Ishikawa (cell line): ENCODE measurements around the gene MIDN.

ENCODE experiments used
- CEBPB ChIP-seq: IDR thresholded peaks from 2 replicates; pipeline ENCODE4 v1.6.1; 2012
- CREB1 ChIP-seq: IDR thresholded peaks from 2 replicates; pipeline ENCODE4 v1.6.1; 2012; ENCODE audit warnings: low read depth
- EGR1 ChIP-seq: IDR thresholded peaks from 2 replicates; pipeline ENCODE4 v1.6.1; 2012
- EP300 ChIP-seq: IDR thresholded peaks from 2 replicates; pipeline ENCODE4 v1.6.1; 2012; ENCODE audit warnings: borderline replicate concordance
- FOXM1 ChIP-seq: IDR thresholded peaks from 2 replicates; pipeline ENCODE4 v1.6.1; 2012; ENCODE audit warnings: low read depth, borderline replicate concordance
- NFIC ChIP-seq: IDR thresholded peaks from 2 replicates; pipeline ENCODE4 v1.6.1; 2012
- RAD21 ChIP-seq: IDR thresholded peaks from 2 replicates; pipeline ENCODE4 v1.6.1; 2012; ENCODE audit warnings: low read depth
- TAF1 ChIP-seq: IDR thresholded peaks from 2 replicates; pipeline ENCODE4 v1.6.1; 2012; ENCODE audit warnings: low read depth, mild to moderate bottlenecking
- TCF12 ChIP-seq: IDR thresholded peaks from 2 replicates; pipeline ENCODE4 v1.6.1; 2012; ENCODE audit warnings: low read depth
- TEAD4 ChIP-seq: IDR thresholded peaks from 2 replicates; pipeline ENCODE4 v1.6.1; 2012
- YY1 ChIP-seq: IDR thresholded peaks from 2 replicates; pipeline ENCODE4 v1.6.1; 2012; ENCODE audit warnings: low read depth
- ZBTB7A ChIP-seq: IDR thresholded peaks from 2 replicates; pipeline ENCODE4 v1.6.1; 2012; ENCODE audit warnings: low read depth
- TF ChIP-seq, protein P1 (sequence below): IDR thresholded peaks from 2 replicates; pipeline ENCODE4 v1.6.1; 2012
- TF ChIP-seq, protein P2 (sequence below): IDR thresholded peaks from 2 replicates; pipeline ENCODE4 v1.6.1; 2012; ENCODE audit warnings: low read depth, mild to moderate bottlenecking
- TF ChIP-seq, protein P3 (sequence below): IDR thresholded peaks from 2 replicates; pipeline ENCODE4 v1.6.1; 2012

MIDN gene

DNA sequence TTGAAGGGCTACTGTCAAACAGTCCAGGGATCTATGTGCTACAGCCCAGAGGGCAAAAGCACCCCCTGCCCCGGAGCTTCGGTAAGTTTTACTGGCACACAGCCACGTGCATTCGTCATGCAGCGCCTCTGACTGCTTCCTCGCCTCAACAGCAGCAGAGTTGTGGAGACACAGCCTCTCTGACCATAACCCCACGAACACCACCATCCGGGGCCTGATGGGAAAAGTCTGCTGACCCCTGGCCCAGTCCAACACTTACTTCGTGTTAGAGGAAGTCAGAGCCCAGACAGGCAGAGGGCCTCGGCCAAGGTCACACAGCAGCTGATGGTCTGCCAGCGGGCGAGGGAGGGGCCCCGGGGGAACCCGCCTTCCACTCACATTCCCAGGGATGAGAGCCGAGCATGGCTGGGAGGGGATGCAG is 15.7 kb upstream of the MIDN start:
- TF ChIP-seq ZBTB7A (no peak), EP300 (no peak), RAD21 (no peak), NFIC (no peak), YY1 (no peak), TEAD4 (no peak), EGR1 (no peak), CREB1 (no peak), FOXM1 (no peak), CEBPB (no peak), TAF1 (no peak), TCF12 (no peak)
- TF ChIP-seq, protein P1, sequence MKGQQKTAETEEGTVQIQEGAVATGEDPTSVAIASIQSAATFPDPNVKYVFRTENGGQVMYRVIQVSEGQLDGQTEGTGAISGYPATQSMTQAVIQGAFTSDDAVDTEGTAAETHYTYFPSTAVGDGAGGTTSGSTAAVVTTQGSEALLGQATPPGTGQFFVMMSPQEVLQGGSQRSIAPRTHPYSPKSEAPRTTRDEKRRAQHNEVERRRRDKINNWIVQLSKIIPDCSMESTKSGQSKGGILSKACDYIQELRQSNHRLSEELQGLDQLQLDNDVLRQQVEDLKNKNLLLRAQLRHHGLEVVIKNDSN: no peak
- TF ChIP-seq, protein P2, sequence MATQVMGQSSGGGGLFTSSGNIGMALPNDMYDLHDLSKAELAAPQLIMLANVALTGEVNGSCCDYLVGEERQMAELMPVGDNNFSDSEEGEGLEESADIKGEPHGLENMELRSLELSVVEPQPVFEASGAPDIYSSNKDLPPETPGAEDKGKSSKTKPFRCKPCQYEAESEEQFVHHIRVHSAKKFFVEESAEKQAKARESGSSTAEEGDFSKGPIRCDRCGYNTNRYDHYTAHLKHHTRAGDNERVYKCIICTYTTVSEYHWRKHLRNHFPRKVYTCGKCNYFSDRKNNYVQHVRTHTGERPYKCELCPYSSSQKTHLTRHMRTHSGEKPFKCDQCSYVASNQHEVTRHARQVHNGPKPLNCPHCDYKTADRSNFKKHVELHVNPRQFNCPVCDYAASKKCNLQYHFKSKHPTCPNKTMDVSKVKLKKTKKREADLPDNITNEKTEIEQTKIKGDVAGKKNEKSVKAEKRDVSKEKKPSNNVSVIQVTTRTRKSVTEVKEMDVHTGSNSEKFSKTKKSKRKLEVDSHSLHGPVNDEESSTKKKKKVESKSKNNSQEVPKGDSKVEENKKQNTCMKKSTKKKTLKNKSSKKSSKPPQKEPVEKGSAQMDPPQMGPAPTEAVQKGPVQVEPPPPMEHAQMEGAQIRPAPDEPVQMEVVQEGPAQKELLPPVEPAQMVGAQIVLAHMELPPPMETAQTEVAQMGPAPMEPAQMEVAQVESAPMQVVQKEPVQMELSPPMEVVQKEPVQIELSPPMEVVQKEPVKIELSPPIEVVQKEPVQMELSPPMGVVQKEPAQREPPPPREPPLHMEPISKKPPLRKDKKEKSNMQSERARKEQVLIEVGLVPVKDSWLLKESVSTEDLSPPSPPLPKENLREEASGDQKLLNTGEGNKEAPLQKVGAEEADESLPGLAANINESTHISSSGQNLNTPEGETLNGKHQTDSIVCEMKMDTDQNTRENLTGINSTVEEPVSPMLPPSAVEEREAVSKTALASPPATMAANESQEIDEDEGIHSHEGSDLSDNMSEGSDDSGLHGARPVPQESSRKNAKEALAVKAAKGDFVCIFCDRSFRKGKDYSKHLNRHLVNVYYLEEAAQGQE: no peak
- TF ChIP-seq, protein P3, sequence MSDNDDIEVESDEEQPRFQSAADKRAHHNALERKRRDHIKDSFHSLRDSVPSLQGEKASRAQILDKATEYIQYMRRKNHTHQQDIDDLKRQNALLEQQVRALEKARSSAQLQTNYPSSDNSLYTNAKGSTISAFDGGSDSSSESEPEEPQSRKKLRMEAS: no peak

DNA sequence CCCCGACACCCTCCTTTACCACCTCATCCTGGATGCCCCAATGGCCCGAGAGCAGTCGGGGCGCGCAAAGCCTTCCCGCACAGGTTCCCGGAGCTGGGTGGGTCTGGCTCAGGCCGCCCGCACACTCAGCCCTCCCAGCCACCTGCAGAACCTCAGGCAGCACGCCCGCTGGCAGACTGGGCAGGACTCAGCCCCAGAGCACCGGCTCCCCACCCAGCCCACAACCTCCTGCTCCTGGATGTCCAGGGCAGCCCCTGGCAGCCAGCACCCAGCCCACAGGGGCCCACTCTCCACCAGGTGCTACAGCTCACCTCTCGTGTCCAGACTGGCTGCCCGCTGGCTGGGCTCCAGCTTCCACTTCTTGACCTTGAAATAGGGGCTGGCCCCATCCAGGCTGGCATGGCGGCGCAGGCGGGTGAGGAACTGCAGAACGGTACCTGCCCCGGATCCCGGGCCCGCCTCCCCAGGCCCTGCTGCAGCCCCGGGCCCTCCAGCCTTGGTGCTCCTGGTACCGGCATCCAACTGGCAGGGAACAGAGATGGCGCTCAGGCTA is 15.2 kb upstream of the MIDN start:
- no peak for TF ChIP-seq EP300

DNA sequence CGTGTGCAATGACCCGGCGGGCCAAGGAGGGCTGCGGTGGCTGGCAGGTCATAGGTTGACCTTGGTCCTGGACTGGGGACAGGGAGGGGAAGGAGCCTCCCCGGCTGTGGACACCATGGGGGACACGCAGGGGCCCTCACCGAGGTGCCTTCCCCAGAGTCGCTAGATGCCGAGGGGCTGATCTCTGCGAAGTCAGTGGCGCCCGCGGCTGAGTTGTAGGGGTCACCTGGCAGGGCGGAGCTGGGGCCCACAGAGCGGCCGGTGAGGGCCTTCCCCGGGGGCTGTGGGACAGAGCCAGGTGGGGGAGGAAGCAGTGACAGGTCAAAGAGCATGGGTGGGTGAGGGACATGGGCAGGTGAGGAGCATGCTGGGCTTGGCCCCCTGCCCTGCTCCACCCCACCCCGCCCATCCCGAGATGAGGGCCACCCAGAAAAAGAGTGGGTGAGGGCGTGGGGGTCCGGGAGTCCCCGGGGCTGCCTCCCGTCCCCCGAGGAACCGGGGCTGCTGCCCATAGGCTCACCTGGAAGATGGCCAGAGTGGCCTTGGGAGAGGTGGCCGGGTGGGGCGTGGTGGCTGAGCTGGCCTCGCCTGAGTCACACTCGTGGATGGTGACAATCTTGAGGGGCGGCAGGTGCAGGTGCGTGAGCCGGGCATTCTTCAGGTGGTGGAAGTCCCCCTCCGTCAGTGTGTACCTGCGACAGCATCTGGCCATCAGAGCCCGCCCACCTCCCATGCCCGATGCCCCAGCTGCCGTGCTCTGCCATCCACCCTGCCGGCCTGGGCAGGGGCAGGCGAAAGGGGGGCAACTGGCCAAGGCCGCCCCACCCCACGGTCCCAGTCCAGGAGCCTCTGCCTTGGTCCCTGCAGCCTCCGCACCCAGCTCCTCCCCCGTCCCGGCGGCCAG is 14.1 kb upstream of the MIDN start:
- TF ChIP-seq CREB1 (no peak), RAD21 (no peak), TAF1 (no peak), EGR1 (no peak), CEBPB (no peak), YY1 (no peak), FOXM1 (no peak), TCF12 (no peak), ZBTB7A (no peak), EP300 (no peak), NFIC (no peak), TEAD4 (no peak)
- TF ChIP-seq, protein P3: no peak
- TF ChIP-seq, protein P2: no peak
- TF ChIP-seq, protein P1: no peak

DNA sequence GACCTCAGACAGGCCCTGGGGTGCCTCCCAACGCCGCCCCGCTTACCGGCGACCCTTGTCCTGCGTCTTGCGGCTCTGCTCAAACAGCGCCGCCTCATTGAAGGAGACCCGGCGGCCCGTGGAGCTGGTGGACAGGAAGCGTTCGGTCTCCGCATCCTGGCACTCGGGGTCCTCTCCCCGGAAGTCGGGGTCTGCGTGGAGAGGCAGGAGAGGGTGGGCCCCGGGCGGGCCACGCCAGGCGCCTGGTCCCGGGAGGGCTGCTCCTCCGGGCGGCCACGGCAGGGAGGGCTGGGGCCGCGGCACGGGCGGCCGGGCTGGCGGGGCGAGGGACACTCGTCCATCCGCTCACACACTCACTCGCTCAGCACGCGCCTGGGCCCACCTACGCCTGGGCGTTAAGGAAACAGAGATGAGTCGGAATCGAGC is 13.4 kb upstream of the MIDN start:
- no peak for TF ChIP-seq TCF12
- no peak for TF ChIP-seq EP300
- TF ChIP-seq FOXM1: no peak
- TF ChIP-seq, protein P3: no peak
- no peak for TF ChIP-seq TEAD4
- no peak for TF ChIP-seq YY1
- TF ChIP-seq ZBTB7A: no peak

DNA sequence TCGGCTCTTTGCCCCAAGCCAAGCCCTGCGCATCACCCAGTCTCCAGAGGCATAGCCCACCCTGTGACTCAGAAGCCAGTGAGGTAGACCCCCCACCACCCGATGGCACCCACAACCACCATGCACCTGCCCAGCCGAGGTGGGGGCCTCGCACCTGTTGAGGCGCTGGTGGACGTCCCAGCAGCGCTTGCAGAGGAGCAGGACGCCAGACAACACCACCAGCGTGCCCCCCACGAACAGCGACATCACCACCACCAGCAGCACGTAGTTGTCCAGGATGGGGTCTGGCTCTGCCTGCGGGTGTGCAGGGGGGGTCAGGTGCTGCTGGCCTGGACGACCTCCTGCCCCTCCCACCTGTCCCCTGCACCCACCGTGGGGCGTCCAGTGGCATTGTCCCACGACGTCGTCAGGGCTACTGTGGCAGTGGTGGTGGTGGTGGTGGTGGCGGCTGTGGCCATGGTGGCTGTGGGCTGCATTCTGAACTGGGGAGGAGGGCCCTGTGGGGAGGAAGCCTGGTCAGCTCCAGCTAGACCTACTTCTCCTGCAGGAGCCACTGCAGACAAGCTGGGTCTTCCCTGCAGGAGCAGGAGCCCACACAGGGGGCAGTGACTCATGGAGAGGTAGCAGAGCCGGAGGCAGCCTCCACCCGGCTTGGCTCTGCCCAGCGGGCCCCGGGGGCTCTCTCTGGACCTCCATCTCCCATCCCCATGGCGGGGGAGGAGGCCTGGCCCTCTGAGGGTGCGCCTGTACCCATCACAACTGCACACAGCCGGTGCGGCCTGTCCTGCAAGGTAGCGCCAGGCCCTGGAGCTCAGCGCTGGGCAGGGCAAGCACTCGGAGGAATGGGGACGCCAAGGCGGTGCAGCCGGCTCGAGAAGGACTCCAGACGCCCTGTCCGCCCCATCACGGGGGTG is 12.5 kb upstream of the MIDN start:
- TF ChIP-seq ZBTB7A (no peak), TCF12 (no peak)
